Fibroblast of upper back skin (primary cell): ENCODE measurements around the gene L3MBTL4.
"Not testable (repeated sequence)": the region's sequence is repeated elsewhere in the genome, so short reads cannot be mapped to it uniquely, and the experiment has no call there.

Experiments used
- DNase-seq: peaks from one replicate; pipeline ENCODE4 v3.0.0-alpha.2; 2013

Gene L3MBTL4

DNA sequence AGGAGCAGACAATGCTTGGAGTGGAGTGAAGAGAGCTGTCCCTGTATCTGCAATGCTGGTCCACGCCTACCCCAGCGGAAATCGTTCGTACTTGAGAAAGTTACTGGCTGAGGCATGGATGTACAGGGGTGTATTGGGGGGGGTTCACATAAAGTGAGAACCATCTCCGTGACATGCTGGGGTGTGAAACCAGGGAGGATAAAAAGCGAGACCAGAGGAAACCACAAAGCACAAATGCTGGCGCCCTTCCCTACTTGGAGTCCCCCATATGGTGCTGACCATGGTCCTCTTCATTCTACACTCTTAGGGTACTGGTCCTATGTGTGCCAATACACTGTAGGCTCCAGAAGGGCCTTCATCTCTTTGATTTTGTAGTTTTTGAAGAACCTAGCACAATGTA, 244.1 kb downstream of the L3MBTL4 start:
- no peak for DNase-seq

- DNase-seq: no peak
Observed at GRCh38 chr18:6161549-6161948, 253.2 kb downstream of the L3MBTL4 start.

DNA sequence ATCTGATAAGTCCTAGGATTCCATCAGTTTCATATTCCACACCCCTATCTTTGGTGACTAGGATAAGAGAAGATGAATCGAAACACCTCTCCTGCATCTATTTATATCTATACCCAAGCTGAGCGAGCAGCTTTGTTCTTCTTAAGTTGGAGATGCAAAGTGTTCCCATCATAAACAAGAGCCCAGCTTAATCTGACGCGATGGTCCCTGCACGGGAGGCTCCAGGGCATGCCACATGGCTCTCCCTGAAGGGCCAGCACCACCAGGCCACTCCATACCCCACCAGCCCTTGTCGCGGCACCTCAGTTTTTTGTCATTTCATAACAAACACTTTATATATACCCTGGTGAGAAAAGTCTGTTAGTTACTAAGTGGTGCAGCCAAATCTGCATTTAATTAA, 255.3 kb downstream of the L3MBTL4 start:
- no peak for DNase-seq

DNA sequence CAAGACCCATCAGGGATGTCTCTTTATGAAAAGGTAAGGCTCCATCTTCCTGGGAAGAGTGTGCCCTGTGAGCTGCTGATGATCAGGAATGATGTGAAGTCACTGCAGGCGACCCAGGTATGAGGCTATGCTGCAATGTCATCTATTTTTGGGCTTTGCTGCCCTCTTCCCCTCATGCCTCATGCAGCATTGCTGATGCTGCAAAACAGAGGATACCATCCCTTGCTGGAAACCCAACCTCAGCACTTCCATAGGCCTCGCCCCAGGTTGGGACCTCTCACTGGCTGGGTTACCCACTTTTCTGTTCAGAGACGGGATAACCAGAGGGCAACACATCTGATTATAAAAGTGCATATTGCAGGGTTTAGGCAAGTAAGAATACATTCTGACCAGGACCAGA, 255.8 kb downstream of the L3MBTL4 start:
- no peak for DNase-seq

- DNase-seq: no peak
Observed at GRCh38 chr18:6156446-6156845, 258.3 kb downstream of the L3MBTL4 start.

DNA sequence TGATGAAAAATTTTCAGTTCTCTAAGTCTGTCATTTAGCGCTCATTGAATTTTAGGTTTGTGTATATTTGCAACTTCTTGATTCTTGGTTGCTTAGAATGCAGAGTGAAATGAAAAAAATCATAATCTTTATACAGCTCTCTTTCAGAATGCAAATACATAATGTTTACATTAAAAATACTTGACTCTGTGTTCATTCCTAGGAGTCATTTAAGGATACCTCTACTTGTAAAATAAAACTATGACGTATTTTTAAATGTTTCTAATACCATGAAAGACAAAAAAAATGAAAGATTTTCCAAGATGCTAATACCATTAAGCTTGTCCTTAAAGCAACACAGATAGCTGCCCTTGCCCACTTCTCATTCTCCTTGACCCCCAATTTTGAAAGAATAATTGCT, 259.0 kb downstream of the L3MBTL4 start:
- no peak for DNase-seq

DNA sequence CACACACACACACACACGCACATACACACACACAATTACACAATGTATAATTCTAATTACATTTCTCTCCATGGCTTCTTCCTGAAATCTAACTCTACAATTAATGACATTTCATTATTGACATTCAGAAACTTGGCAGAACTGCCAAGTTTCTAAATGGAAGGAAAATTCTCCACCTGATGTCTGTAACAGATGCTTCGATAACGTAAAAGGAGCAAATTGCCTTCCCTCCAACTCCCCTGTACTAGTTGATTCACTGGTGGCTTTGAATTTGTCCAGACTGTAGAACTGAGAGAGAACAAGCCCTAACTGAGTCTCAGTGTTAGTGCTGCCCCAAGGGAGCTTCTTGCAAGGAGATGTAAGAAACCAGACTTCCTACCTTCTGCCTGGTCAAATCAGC, 264.3 kb downstream of the L3MBTL4 start:
- DNase-seq: no peak

DNA sequence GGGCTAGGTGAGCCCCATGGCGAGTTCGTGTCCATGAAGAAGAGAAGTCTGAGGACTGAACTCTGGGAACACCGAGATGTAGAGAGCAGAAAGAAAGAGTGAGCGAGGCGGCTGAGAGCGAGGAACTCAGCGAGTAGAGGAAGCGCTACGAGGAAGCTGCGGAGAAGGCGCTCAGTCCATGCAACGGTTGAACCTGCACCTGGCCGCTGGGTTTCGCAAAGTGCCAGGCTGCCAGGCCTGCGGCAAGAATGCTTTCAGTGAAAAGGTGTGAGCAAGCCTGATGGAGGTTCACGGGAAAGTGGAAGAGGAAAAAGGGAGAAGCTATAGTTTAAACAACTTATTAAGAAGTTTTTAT, 268.4 kb downstream of the L3MBTL4 start:
- no peak for DNase-seq

GRCh38 chr18:6145645-6146306, 268.9 kb downstream of the L3MBTL4 start:
- DNase-seq: no peak

DNA sequence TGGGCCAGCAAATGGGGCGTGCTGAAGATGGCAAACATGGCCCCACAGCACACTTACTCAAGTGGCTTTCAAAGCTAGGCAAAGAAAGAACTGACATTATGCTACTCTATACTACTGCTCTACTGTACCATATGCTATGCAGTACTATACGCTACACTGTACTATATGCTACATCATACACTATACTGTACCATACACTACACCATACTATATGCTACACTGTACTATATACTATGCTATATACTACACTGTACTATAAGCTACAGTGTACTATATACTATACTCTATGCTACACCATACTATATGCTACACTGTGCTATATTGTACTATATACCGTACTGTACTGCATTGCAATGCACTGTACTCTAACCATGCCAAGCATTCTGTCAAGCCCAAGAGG, 275.7 kb downstream of the L3MBTL4 start:
- no peak for DNase-seq

- not testable (repeated sequence) for DNase-seq
Observed at GRCh38 chr18:6135901-6136300, 278.8 kb downstream of the L3MBTL4 start.

DNA sequence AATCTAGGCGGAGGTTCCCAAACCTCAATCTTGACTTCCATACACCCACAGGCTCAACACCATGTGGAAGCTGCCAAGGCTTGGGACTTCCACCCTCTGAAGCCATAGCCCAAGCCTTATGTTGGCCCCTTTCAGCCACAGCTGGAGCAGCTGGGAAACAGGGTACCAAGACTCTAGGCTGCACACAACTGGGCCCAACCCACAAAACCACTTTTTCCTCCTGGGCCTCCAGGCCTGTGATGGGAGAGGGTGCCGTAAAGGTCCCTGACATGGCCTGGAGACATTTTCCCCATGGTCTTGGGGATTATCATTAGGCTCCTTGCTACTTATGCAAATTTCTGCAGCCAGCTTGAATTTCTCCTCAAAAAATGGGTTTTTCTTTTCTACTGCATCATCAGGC, 279.7 kb downstream of the L3MBTL4 start:
- not testable (repeated sequence) for DNase-seq

DNA sequence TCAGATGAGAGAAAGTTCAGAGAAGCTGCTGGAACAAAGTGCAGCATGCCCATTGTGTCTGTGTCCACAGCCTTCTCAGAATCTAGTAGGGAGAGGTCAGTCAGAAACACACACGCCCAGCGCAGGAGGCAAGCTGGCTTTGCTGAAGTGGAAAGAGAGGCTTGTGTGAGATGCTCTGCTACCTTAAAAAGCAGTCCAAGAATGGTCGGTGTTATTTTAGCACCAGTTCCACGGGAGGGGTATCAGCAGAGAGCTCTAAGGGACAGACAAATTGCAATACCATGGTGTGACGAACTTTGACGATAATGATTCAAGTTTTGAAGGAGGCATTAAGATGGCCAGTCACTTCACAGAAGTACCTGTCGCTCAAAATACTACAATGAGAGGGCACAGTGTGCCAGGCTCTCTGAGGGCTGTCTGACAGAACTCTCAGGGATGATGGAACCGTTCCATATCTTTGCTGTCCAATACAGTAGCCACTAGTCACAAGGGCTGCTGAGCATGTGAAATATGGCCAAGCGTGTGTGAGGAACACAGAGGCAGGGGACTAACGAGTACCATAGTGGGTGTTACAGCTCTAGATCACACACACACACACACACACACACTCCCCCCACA, 281.9 kb downstream of the L3MBTL4 start:
- DNase-seq: no peak

DNA sequence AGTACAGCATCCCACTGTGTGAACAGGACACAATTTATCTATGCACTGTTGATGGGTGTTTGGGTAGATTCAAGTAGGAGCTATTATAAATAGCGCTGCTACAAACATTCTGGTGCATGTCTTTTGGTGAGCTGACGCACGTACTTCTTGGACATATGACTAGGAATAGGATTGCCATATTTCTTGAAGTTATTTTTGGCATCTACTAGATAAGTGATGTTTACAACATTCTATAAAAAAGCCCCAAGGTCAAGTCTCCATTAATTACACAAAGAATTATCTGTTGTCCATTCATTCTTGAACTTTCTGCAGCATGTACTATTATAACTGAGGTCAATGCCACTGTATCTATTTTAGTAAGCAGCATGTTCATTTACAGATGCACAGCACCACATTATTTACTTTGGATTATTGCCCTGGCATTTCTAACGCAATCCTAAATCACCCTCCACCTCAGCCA, 293.9 kb downstream of the L3MBTL4 start:
- DNase-seq: no peak

- no peak for DNase-seq
Observed at GRCh38 chr18:6119761-6120160, 294.9 kb downstream of the L3MBTL4 start.

GRCh38 chr18:6118080-6118479, 296.6 kb downstream of the L3MBTL4 start:
- no peak for DNase-seq

DNA sequence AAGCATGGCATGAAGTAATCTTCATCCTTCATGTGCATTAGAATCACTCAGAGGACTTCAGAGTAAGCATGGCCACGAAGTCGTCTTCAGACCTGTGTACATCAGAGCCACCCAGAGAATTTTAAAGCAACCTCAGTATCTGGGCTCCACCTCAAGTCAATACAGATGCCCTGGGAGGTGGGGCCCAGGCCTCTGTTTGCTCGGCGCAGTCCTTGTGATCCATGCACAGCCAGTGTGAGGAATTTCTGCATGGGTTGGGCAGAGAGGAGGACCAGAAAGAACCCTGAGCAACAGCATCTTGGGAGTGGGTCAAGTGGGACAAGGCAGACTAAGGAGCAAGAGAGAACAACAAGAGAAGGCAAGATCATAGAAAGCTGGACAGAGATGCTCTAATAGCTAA, 299.0 kb downstream of the L3MBTL4 start:
- no peak for DNase-seq

GRCh38 chr18:6113650-6114049, 301.1 kb downstream of the L3MBTL4 start:
- DNase-seq: no peak

DNA sequence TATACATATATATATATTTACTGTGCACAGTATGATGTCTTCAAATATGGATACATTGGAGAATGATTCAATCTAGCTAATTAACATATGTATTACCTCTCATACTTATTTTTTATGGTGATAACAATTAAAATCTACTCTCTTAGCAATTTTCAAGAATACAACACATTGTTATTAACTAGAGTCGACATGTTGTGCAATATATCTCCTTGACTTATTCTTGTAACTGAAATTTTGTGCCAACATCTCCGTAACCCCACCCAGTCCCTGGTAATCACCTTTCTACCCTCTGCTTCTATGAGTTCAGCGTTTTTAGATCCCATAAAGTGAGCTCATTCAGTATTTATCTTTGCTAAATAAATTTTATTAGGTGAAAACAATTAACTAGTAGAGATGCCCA, 303.0 kb downstream of the L3MBTL4 start:
- DNase-seq: no peak

GRCh38 chr18:6109743-6110142, 305.0 kb downstream of the L3MBTL4 start:
- DNase-seq: no peak

DNA sequence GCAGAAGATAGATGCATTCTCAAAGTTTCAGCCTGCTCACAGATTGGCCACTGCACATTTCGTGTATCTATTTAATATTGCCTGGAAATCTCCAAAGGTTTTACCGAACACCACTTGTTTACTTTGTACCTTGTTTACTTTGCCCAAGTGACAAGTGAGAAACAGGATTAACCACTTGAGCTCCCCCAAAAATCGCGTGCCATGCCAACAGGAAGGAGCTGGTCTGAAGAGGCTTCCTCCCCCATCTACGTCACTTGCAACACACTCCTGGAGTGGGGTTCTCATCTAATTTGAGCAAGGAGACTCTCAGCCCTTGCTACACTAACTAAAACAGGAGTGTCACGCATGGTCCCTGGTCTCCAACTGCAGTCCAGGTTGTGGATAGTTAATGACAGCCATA, 306.9 kb downstream of the L3MBTL4 start:
- no peak for DNase-seq

DNA sequence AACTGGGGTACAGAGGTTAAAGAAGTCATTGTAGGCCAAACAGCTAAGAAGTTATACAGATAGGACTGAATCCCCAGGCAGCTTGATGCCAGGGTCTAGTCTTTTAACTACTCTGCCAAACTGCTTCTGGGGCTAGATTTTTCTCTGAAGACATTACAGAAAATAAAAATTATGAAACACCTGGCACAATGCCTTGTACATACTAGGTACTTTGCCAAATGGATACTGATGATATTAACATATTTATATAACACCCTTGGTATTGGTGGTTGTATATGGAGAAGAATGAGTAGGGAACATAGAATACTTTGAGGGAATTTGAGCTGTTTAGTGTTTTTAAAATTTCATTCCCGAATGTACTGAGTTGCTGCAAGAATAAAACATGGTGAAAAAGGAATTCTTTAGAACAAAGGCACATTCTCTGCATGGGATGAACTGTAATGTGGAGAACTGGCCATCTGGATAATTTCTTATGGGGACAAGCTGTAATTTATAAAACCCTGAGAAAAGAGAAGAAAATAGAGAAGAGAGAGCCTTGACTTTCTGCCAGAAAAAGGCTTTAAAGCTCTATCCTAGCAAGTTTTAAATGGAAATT, 308.5 kb downstream of the L3MBTL4 start:
- no peak for DNase-seq

DNA sequence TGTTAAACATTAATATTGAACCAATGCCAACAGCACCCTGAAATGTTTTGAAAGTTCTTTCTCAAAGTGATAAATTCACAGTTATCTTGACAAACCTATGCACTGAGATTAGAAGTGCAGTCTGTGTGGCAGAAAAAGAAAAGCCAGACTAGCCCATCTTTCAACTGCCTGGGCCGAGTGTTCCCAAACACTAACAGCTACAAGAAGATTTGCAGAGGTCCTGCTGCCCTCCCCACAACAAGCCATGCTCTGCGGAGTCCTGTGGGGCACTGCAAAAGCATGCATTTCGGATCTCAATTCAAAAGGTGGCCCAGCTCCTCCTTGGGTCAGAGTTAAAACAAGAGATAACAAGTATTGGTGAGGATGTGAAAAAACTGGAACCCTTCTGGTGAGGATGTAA, 311.0 kb downstream of the L3MBTL4 start:
- no peak for DNase-seq

DNA sequence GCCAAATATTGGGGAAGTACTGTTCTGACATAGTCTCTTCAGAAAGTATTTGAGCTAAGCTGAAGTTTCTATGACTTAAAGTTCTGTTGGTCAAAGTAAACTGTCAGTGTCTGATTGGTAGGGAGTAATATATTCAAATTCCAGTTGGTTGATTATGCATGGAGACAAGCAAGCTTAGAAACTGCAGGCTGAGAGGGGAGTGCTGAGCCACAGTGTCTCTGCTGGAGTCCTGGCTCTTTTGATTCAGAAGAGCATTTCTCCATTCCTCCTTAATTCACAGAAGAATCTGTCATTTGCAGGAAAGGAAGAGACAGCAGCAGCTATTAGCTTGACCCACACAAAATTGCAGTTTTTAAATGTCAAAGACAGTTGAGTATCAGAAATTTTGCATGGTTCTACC, 318.0 kb downstream of the L3MBTL4 start:
- DNase-seq: no peak

- no peak for DNase-seq
Observed at GRCh38 chr18:6088432-6088831, 326.3 kb downstream of the L3MBTL4 start.
